Measurements from ENCODE around the gene SGTA.
"Not testable (repeated sequence)": the region's sequence is repeated elsewhere in the genome, so short reads cannot be mapped to it uniquely, and the experiment has no call there.

The SGTA gene

GRCh38 chr19:2820112-2820702, 37.1 kb upstream of the SGTA start:
- H3K4me3 ChIP-seq (ENCODE audit: low read depth, low read length) = peak overlapping the region; percentile 75
- ChIA-PET POLR2A (no interaction called here), CTCF (interaction anchor here (0.7 to 2.2 kb wide), 10 partner anchors 10 to 172 kb away, joined by 3 to 14 read pairs (median 4); partner anchors contain the start of gene ZNF555)
- TF ChIP-seq, protein P1, sequence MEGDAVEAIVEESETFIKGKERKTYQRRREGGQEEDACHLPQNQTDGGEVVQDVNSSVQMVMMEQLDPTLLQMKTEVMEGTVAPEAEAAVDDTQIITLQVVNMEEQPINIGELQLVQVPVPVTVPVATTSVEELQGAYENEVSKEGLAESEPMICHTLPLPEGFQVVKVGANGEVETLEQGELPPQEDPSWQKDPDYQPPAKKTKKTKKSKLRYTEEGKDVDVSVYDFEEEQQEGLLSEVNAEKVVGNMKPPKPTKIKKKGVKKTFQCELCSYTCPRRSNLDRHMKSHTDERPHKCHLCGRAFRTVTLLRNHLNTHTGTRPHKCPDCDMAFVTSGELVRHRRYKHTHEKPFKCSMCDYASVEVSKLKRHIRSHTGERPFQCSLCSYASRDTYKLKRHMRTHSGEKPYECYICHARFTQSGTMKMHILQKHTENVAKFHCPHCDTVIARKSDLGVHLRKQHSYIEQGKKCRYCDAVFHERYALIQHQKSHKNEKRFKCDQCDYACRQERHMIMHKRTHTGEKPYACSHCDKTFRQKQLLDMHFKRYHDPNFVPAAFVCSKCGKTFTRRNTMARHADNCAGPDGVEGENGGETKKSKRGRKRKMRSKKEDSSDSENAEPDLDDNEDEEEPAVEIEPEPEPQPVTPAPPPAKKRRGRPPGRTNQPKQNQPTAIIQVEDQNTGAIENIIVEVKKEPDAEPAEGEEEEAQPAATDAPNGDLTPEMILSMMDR (IDR thresholded peaks at IDR 0.05; ENCODE audit: insufficient read depth, low read length, missing control alignments) = no peak
- DNase-seq (ENCODE audit: low read depth, low spot score) = no peak

DNA sequence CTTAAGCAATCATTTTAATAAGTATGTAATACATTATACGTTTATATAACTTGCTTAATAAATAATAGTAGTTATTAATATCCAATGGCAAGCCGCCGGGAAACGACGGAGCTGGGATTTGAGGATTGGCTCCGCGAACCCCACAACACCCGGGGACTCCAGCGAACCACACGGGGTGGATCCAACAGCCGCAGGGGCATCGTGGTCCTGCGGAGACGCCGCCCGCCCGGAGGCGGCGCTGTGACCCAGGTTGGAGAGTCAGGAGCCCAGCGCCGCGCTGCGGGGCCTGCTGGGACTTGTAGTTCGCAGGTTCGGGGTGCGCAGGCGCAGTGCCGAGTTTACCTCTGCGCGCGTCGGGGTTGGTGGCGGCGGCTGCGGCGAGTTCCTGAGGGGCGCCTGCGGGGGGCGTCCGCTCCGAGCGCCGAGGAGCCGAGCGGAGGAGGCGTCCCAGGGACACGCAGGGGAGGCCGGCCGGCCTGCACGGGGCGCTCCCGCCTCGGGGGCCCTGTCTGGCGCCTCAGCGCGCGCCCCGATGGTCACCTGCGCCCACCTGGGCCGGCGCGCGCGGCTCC, 36.6 kb upstream of the SGTA start, which contains the start of gene ZNF554:
ZNF554 (plus strand) TSS at position 329 of the 572 bp plus-strand sequence; CDS start at position 533, 204 bp downstream.
- TF ChIP-seq, protein P1 (IDR thresholded peaks at IDR 0.05; ENCODE audit: insufficient read depth, low read length, missing control alignments) = peak; percentile 98
- ChIA-PET POLR2A (no interaction called here), CTCF (interaction anchor here (0.6 to 2.2 kb wide), 24 partner anchors 9 to 215 kb away, joined by 3 to 14 read pairs (median 4); partner anchors contain the start of genes SGTA, ZNF555 and ZNF57)
- H3K4me3 ChIP-seq (ENCODE audit: low read depth, low read length) = peak within 1 kb of the TSS; percentile 75
- DNase-seq (ENCODE audit: low read depth, low spot score) = peak; percentile 57

- H3K4me3 ChIP-seq (ENCODE audit: low read depth, low read length); DNase-seq (ENCODE audit: low read depth, low spot score); CTCF ChIA-PET; POLR2A ChIA-PET: not testable (repeated sequence)
Measured at GRCh38 chr19:2817237-2817829, 34.3 kb upstream of the SGTA start.

DNA sequence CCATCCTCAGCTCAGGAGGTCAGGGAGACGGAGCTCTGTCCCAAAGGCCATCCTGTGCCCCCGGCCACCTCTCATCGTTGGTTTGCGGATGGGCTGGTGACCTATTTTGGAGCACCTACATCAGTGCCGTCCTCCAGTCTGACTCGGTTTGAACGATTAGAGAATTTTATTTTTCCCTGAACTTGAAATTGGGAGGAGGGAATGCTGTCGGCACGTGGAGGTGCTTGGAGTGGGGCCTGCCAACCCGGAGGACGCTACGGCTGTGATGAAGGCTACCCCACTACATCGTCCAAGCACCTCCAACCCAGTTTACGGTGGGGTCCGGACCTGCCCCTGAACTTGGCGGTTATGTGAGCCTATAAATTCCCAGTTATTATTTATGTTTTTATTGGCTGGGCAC, 33.6 kb upstream of the SGTA start:
- H3K4me3 ChIP-seq (ENCODE audit: low read depth, low read length) = no peak overlapping the region
- TF ChIP-seq, protein P1 (IDR thresholded peaks at IDR 0.05; ENCODE audit: insufficient read depth, low read length, missing control alignments) = no peak
- no peak for DNase-seq (ENCODE audit: low read depth, low spot score)
- ChIA-PET CTCF (interaction anchor here (0.7 kb wide), 1 partner anchor 168 kb away, joined by 3 read pairs; no protein-coding TSS in a partner anchor), POLR2A (interaction anchor here (0.5 to 0.6 kb wide), 2 partner anchors 39 to 1224 kb away, joined by 3 to 4 read pairs; no protein-coding TSS in a partner anchor)

DNA sequence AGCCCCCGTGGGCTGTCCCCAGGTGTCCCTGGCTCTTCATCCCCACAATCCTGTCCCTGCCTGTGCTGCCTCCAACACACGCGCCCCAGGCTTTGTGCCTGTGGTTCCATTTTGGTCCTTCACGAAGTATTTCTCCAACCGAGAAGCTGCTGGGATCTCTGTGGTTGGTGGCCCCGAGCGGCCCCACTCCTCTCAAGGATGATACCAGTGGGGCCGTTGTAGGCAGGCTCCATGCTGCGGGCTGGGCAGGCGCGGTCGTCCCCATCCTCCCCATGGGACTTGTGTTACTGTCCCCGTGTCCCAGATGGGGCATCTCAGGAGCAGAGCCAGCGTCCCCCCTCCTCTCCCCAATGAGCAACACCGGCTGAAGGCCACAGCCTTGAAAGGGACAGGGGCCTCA, 32.9 kb upstream of the SGTA start:
- H3K4me3 ChIP-seq (ENCODE audit: low read depth, low read length) = no peak overlapping the region
- DNase-seq (ENCODE audit: low read depth, low spot score) = no peak
- POLR2A ChIA-PET = interaction anchor here (0.6 kb wide), 1 partner anchor 1225 kb away, joined by 3 read pairs; no protein-coding TSS in a partner anchor
- CTCF ChIA-PET = interaction anchor here (0.7 kb wide), 1 partner anchor 168 kb away, joined by 3 read pairs; no protein-coding TSS in a partner anchor
- TF ChIP-seq, protein P1 (IDR thresholded peaks at IDR 0.05; ENCODE audit: insufficient read depth, low read length, missing control alignments) = no peak

GRCh38 chr19:2815191-2815614, 32.1 kb upstream of the SGTA start:
- ChIA-PET CTCF (interaction anchor here (0.6 kb wide), 1 partner anchor 180 kb away, joined by 3 read pairs; no protein-coding TSS in a partner anchor), POLR2A (no interaction called here)
- no peak for DNase-seq (ENCODE audit: low read depth, low spot score)
- TF ChIP-seq, protein P1 (IDR thresholded peaks at IDR 0.05; ENCODE audit: insufficient read depth, low read length, missing control alignments) = no peak
- no peak overlapping the region for H3K4me3 ChIP-seq (ENCODE audit: low read depth, low read length)
